Hematopoietic multipotent progenitor cell (in vitro differentiated cells): Measurements from ENCODE around the gene PTTG1. TPM values are rescaled to one million over a fixed set of nuclear protein-coding genes. Genes with fewer than 3 reads are reported as not detected.
A peak's percentile ranks its signal among the peaks of the same experiment; 100 is the strongest.

Source experiments
- DNase-seq, 3 donors: peaks; one replicate each; pipeline ENCODE4 v3.0.0-alpha.2; 2011 to 2015; ENCODE audit warnings: low read depth in 2 of 3, low spot score in 2 of 3
- total RNA-seq: library from RNA; depleted of rRNA; stranded (reverse); fragments of >200 nt; gene quantifications from one replicate; pipeline ENCODE4 v1.2.3, GENCODE V29; 2012

Gene PTTG1
- total RNA-seq, 1 donor: 19.9 TPM

- peak in 2 of 3 donors; percentile 14 to 34 for DNase-seq
Observed at GRCh38 chr5:160419458-160420330, 2.0 kb upstream of the PTTG1 start.

GRCh38 chr5:160420331-160420610, 1.4 kb upstream of the PTTG1 start:
- DNase-seq: no peak

- no peak for DNase-seq
Observed at GRCh38 chr5:160423099-160423498, 1.4 kb downstream of the PTTG1 start.

- DNase-seq: no peak
Observed at GRCh38 chr5:160427607-160428006, 6.0 kb downstream of the PTTG1 start.

- DNase-seq: no peak
Observed at GRCh38 chr5:160432196-160432595, 10.5 kb downstream of the PTTG1 start.

GRCh38 chr5:160432787-160433186, 11.1 kb downstream of the PTTG1 start:
- no peak for DNase-seq

GRCh38 chr5:160434022-160434531, 12.4 kb downstream of the PTTG1 start:
- DNase-seq: no peak

- no peak for DNase-seq
Observed at GRCh38 chr5:160435532-160435931, 13.9 kb downstream of the PTTG1 start.

GRCh38 chr5:160436017-160436416, 14.4 kb downstream of the PTTG1 start:
- DNase-seq: no peak

GRCh38 chr5:160436661-160437060, 15.0 kb downstream of the PTTG1 start:
- peak in 2 of 3 donors; percentile 22 to 41 for DNase-seq

- DNase-seq: no peak
Observed at GRCh38 chr5:160437271-160437670, 15.6 kb downstream of the PTTG1 start.

- peak; percentile 38 to 76 (median 73) for DNase-seq
Observed at GRCh38 chr5:160438316-160439204, 16.9 kb downstream of the PTTG1 start.

GRCh38 chr5:160439205-160439600, 17.5 kb downstream of the PTTG1 start:
- DNase-seq: peak; percentile 81 to 88 (median 84)

GRCh38 chr5:160441311-160441781, 19.7 kb downstream of the PTTG1 start:
- DNase-seq: no peak

- no peak for DNase-seq
Observed at GRCh38 chr5:160442824-160443431, 21.3 kb downstream of the PTTG1 start.

- no peak for DNase-seq
Observed at GRCh38 chr5:160444407-160444806, 22.8 kb downstream of the PTTG1 start.

- no peak for DNase-seq
Observed at GRCh38 chr5:160445132-160445531, 23.5 kb downstream of the PTTG1 start.

- no peak for DNase-seq
Observed at GRCh38 chr5:160445751-160446150, 24.1 kb downstream of the PTTG1 start.

GRCh38 chr5:160448886-160449285, 27.2 kb downstream of the PTTG1 start:
- no peak for DNase-seq

- DNase-seq: no peak
Observed at GRCh38 chr5:160449458-160449857, 27.8 kb downstream of the PTTG1 start.
